Trophoblast cell (in vitro differentiated cells and primary cell): ENCODE measurements around the gene NOP9.
A peak's percentile ranks its signal among the peaks of the same experiment; 100 is the strongest.

Experiments
- DNase-seq, 2 donors: peaks; one replicate each; pipeline ENCODE4 v3.0.0-alpha.2; 2016
- H2AFZ ChIP-seq: 2 replicates; pipeline ENCODE4 v1.6.1; 2013; ENCODE audit warnings: low read length, moderate library complexity, mild to moderate bottlenecking; ENCODE audit not compliant: insufficient read depth, poor library complexity
- H2AK5ac ChIP-seq: 2 replicates; pipeline ENCODE4 v1.6.1; 2013; ENCODE audit warnings: mild to moderate bottlenecking, low read length
- H2BK120ac ChIP-seq: 2 replicates; pipeline ENCODE4 v1.6.1; 2013; ENCODE audit warnings: low read length, mild to moderate bottlenecking, moderate library complexity; ENCODE audit not compliant: insufficient read depth, poor library complexity
- H2BK12ac ChIP-seq: 2 replicates; pipeline ENCODE4 v1.6.1; 2013; ENCODE audit warnings: mild to moderate bottlenecking, low read length, moderate library complexity
- H2BK5ac ChIP-seq: 2 replicates; pipeline ENCODE4 v1.6.1; 2013; ENCODE audit warnings: low read length, low read depth, moderate library complexity, mild to moderate bottlenecking; ENCODE audit not compliant: poor library complexity
- H3K14ac ChIP-seq: 2 replicates; pipeline ENCODE4 v1.6.1; 2013; ENCODE audit warnings: mild to moderate bottlenecking, low read length
- H3K18ac ChIP-seq: 2 replicates; pipeline ENCODE4 v1.6.1; 2013; ENCODE audit warnings: mild to moderate bottlenecking, low read length
- H3K23ac ChIP-seq: 2 replicates; pipeline ENCODE4 v1.6.1; 2013; ENCODE audit warnings: low read length
- H3K27ac ChIP-seq: 2 replicates; pipeline ENCODE4 v1.5.1; 2013; ENCODE audit warnings: low read depth, mild to moderate bottlenecking, inconsistent platforms, low read length, moderate library complexity
- H3K27me3 ChIP-seq: 2 replicates; pipeline ENCODE4 v1.6.1; 2013; ENCODE audit warnings: inconsistent platforms, mild to moderate bottlenecking, low read length, moderate library complexity; ENCODE audit not compliant: insufficient read depth
- H3K36me3 ChIP-seq, 2 experiments: 1 replicate in 1 of 2; 2 replicates in 1 of 2; pipeline ENCODE4 v1.6.1; 2013; ENCODE audit warnings: low read length in 2 of 2, mild to moderate bottlenecking in 2 of 2, moderate library complexity in 1 of 2; ENCODE audit not compliant: insufficient read depth in 2 of 2, control insufficient read depth in 1 of 2
- H3K4ac ChIP-seq: 2 replicates; pipeline ENCODE4 v1.6.1; 2013; ENCODE audit warnings: low read depth, mild to moderate bottlenecking, low read length, moderate library complexity
- H3K4me1 ChIP-seq, 2 experiments: 1 replicate in 1 of 2; 2 replicates in 1 of 2; pipeline ENCODE4 v1.6.1; 2013; ENCODE audit warnings: low read length in 2 of 2, mild to moderate bottlenecking in 2 of 2, moderate library complexity in 1 of 2; ENCODE audit not compliant: insufficient read depth in 2 of 2, control insufficient read depth in 1 of 2
- H3K4me2 ChIP-seq: 2 replicates; pipeline ENCODE4 v1.6.1; 2013; ENCODE audit warnings: inconsistent platforms, mild to moderate bottlenecking, low read length, moderate library complexity
- H3K4me3 ChIP-seq: 2 replicates; pipeline ENCODE4 v1.5.1; 2013; ENCODE audit warnings: mild to moderate bottlenecking, low read depth, low read length, inconsistent platforms
- H3K79me1 ChIP-seq: one replicate; pipeline ENCODE4 v1.6.1; 2013; ENCODE audit warnings: low read length
- H3K79me2 ChIP-seq: 2 replicates; pipeline ENCODE4 v1.6.1; 2013; ENCODE audit warnings: low read length, mild to moderate bottlenecking; ENCODE audit not compliant: control insufficient read depth, insufficient read depth, poor library complexity
- H3K9ac ChIP-seq: 2 replicates; pipeline ENCODE4 v1.6.1; 2013; ENCODE audit warnings: mild to moderate bottlenecking, low read length
- H3K9me3 ChIP-seq: 2 replicates; pipeline ENCODE4 v1.6.1; 2013; ENCODE audit warnings: low read depth, mild to moderate bottlenecking, control low read depth, inconsistent platforms, low read length; ENCODE audit not compliant: insufficient read depth
- H4K12ac ChIP-seq: 2 replicates; pipeline ENCODE4 v1.6.1; 2013; ENCODE audit warnings: low read depth, mild to moderate bottlenecking, low read length, moderate library complexity
- H4K8ac ChIP-seq: 2 replicates; pipeline ENCODE4 v1.6.1; 2013; ENCODE audit warnings: low read depth, mild to moderate bottlenecking, low read length, moderate library complexity
- H4K91ac ChIP-seq: one replicate; pipeline ENCODE4 v1.6.1; 2013; ENCODE audit warnings: low read depth, mild to moderate bottlenecking, low read length, moderate library complexity
- WGBS: extraction: QIAGEN DNeasy Blood & Tissue Kit; methylation state at CpG from one replicate; pipeline ENCODE4 v1.1.7; 2013; ENCODE audit warnings: missing lambda C conversion rate; ENCODE audit not compliant: insufficient read length, insufficient coverage; ENCODE audit errors: extremely low coverage; 5-methylcytosine and 5-hydroxymethylcytosine counted together

NOP9 gene

GRCh38 chr14:24291446-24292117 is 8.1 kb upstream of the NOP9 start:
- Histone ChIP-seq H4K91ac (no peak overlapping the region), H2BK5ac (no peak overlapping the region), H3K4me1 (peaks cover under 1 to 2% of the 10 kb centered on the region in 2 experiments), H2AK5ac (no peak overlapping the region), H3K9me3 (no peaks in the 10 kb centered on the region), H3K14ac (no peak overlapping the region), H3K27me3 (no peaks in the 10 kb centered on the region), H3K4ac (no peak overlapping the region), H4K8ac (no peak overlapping the region), H3K4me3 (no peak overlapping the region), H3K9ac (no peak overlapping the region), H2BK120ac (no peak overlapping the region), H3K36me3 (peaks cover 38 to 46% of the 10 kb centered on the region in 2 experiments), H3K79me2 (no peaks in the 10 kb centered on the region), H3K18ac (no peak overlapping the region), H3K4me2 (no peak overlapping the region), H3K27ac (no peak overlapping the region), H3K79me1 (no peaks in the 10 kb centered on the region), H2BK12ac (no peak overlapping the region), H4K12ac (no peak overlapping the region), H2AFZ (no peak overlapping the region), H3K23ac (no peak overlapping the region)
- DNase-seq, result no peak
- WGBS, result no CpG with 5 or more reads among the region's 3 CpGs

- WGBS, result no CpG with 5 or more reads among the region's 11 CpGs
- H2BK120ac ChIP-seq, result no peak overlapping the region
- H4K91ac ChIP-seq, result no peak overlapping the region
- no peak for DNase-seq
- peaks cover 2 to 3% of the 10 kb centered on the region in 2 experiments for H3K4me1 ChIP-seq
- H2AFZ ChIP-seq, result no peak overlapping the region
- no peak overlapping the region for H3K27ac ChIP-seq
- H3K23ac ChIP-seq, result no peak overlapping the region
- no peaks in the 10 kb centered on the region for H3K9me3 ChIP-seq
- no peak overlapping the region for H3K9ac ChIP-seq
- H3K4ac ChIP-seq, result no peak overlapping the region
- no peak overlapping the region for H2BK12ac ChIP-seq
- H4K12ac ChIP-seq, result no peak overlapping the region
- peaks cover 39 to 46% of the 10 kb centered on the region in 2 experiments for H3K36me3 ChIP-seq
- H3K27me3 ChIP-seq, result no peaks in the 10 kb centered on the region
- no peak overlapping the region for H3K14ac ChIP-seq
- H3K79me1 ChIP-seq, result no peaks in the 10 kb centered on the region
- no peak overlapping the region for H3K4me3 ChIP-seq
- H4K8ac ChIP-seq, result no peak overlapping the region
- H3K79me2 ChIP-seq, result no peaks in the 10 kb centered on the region
- H3K4me2 ChIP-seq, result no peak overlapping the region
- no peak overlapping the region for H3K18ac ChIP-seq
- no peak overlapping the region for H2BK5ac ChIP-seq
- H2AK5ac ChIP-seq, result no peak overlapping the region
These were observed 7.4 kb upstream of the NOP9 start for GRCh38 chr14:24292118-24292807.

- no peak overlapping the region for H3K18ac ChIP-seq
- WGBS, result no CpG with 5 or more reads among the region's 2 CpGs
- no peak overlapping the region for H3K4me3 ChIP-seq
- H2AFZ ChIP-seq, result no peak overlapping the region
- H3K4me2 ChIP-seq, result no peak overlapping the region
- H3K27ac ChIP-seq, result no peak overlapping the region
- H3K79me1 ChIP-seq, result no peaks in the 10 kb centered on the region
- H2AK5ac ChIP-seq, result no peak overlapping the region
- H2BK12ac ChIP-seq, result no peak overlapping the region
- H3K4me1 ChIP-seq, result peaks cover 2 to 3% of the 10 kb centered on the region in 2 experiments
- no peak overlapping the region for H4K8ac ChIP-seq
- peaks cover 39 to 46% of the 10 kb centered on the region in 2 experiments for H3K36me3 ChIP-seq
- no peak overlapping the region for H3K23ac ChIP-seq
- no peak overlapping the region for H2BK120ac ChIP-seq
- H2BK5ac ChIP-seq, result no peak overlapping the region
- no peaks in the 10 kb centered on the region for H3K9me3 ChIP-seq
- no peak overlapping the region for H3K4ac ChIP-seq
- H3K9ac ChIP-seq, result no peak overlapping the region
- H3K79me2 ChIP-seq, result no peaks in the 10 kb centered on the region
- H4K12ac ChIP-seq, result no peak overlapping the region
- no peaks in the 10 kb centered on the region for H3K27me3 ChIP-seq
- no peak overlapping the region for H3K14ac ChIP-seq
- no peak for DNase-seq
- no peak overlapping the region for H4K91ac ChIP-seq
These were observed 6.1 kb upstream of the NOP9 start for GRCh38 chr14:24293525-24293924.

- Histone ChIP-seq H3K4me1 (peaks cover 11 to 14% of the 10 kb centered on the region in 2 experiments), H3K27ac (peak overlapping the region; percentile 11), H3K79me1 (peaks cover 3% of the 10 kb centered on the region), H2BK5ac (no peak overlapping the region), H2AFZ (peak overlapping the region; percentile 20), H3K9ac (no peak overlapping the region), H2AK5ac (peak overlapping the region; percentile 6), H2BK120ac (no peak overlapping the region), H3K23ac (no peak overlapping the region), H2BK12ac (no peak overlapping the region), H4K91ac (peak overlapping the region; percentile 29), H3K4ac (peak overlapping the region; percentile 4), H3K79me2 (peaks cover 9% of the 10 kb centered on the region), H3K9me3 (no peaks in the 10 kb centered on the region), H4K12ac (peak overlapping the region; percentile 29), H3K18ac (no peak overlapping the region), H3K4me3 (no peak overlapping the region), H3K27me3 (no peaks in the 10 kb centered on the region), H3K4me2 (peak overlapping the region; percentile 6), H3K14ac (no peak overlapping the region), H3K36me3 (peaks cover 22 to 26% of the 10 kb centered on the region in 2 experiments), H4K8ac (peak overlapping the region; percentile 13)
- peak; percentile 70 to 84 for DNase-seq
- no CpG with 5 or more reads among the region's 12 CpGs for WGBS
These were observed 3.1 kb upstream of the NOP9 start for GRCh38 chr14:24296341-24297157.
